Epithelial cell of esophagus (primary cell): ENCODE data around the gene AMFR.

Experiments
- DNase-seq: peaks from one replicate; pipeline ENCODE4 v3.0.0; 2010; ENCODE audit warnings: low read depth
- H3K4me3 ChIP-seq: 2 replicates; pipeline ENCODE4 v1.5.1; 2011; ENCODE audit warnings: mild to moderate bottlenecking, low read length, control low read depth
- TF ChIP-seq, protein P1 (sequence below): IDR thresholded peaks from 2 replicates; pipeline ENCODE4 v1.5.1; 2011; ENCODE audit warnings: low read depth, mild to moderate bottlenecking, low read length, control low read depth, inconsistent platforms; ENCODE audit not compliant: insufficient read depth; ENCODE audit errors: missing control alignments

AMFR gene

GRCh38 chr16:56334761-56335160, 90.6 kb downstream of the AMFR start:
- DNase-seq: peak; percentile 92
- TF ChIP-seq, protein P1, sequence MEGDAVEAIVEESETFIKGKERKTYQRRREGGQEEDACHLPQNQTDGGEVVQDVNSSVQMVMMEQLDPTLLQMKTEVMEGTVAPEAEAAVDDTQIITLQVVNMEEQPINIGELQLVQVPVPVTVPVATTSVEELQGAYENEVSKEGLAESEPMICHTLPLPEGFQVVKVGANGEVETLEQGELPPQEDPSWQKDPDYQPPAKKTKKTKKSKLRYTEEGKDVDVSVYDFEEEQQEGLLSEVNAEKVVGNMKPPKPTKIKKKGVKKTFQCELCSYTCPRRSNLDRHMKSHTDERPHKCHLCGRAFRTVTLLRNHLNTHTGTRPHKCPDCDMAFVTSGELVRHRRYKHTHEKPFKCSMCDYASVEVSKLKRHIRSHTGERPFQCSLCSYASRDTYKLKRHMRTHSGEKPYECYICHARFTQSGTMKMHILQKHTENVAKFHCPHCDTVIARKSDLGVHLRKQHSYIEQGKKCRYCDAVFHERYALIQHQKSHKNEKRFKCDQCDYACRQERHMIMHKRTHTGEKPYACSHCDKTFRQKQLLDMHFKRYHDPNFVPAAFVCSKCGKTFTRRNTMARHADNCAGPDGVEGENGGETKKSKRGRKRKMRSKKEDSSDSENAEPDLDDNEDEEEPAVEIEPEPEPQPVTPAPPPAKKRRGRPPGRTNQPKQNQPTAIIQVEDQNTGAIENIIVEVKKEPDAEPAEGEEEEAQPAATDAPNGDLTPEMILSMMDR: no peak
- no peak overlapping the region for H3K4me3 ChIP-seq

DNA sequence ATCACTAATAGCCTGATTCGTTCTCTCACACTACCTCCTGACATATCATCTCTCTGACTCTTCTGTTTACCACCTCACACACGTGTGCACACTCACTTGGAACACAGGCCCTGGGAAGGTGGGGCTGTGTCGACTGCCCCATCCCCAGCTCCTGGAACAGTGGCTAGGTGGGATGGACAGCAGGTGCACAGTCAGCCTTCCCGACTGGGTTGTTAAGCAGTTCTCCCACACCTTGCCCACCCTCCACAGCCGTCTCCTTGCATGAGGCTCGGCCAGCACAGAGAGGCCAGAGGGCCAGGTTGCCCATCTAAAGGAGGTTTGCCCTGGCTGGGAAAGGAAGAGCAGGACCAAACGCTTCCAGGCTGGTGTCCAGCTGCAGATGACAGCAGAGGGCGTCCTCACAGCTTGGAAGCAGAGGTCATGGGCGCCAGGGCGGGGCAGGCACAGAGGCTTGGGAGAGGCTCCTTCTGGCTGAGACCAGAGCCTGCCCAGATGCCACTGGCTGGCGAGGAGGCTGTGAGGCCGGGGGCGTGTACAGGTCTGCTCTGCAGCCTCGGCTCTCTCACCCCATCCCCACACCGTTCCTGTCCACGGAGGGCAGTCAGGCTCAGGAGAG, 92.8 kb downstream of the AMFR start:
- H3K4me3 ChIP-seq: no peak overlapping the region
- peak; percentile 30 for DNase-seq
- TF ChIP-seq, protein P1: no peak

- TF ChIP-seq, protein P1: no peak
- DNase-seq: no peak
- H3K4me3 ChIP-seq: no peak overlapping the region
These were observed 93.4 kb downstream of the AMFR start for GRCh38 chr16:56331915-56332314.

GRCh38 chr16:56331399-56331798, 93.9 kb downstream of the AMFR start:
- DNase-seq: no peak
- TF ChIP-seq, protein P1: no peak
- H3K4me3 ChIP-seq: no peak overlapping the region

GRCh38 chr16:56330476-56330875, 94.9 kb downstream of the AMFR start:
- no peak overlapping the region for H3K4me3 ChIP-seq
- TF ChIP-seq, protein P1: no peak
- peak; percentile 68 for DNase-seq

- no peak for DNase-seq
- H3K4me3 ChIP-seq: no peak overlapping the region
- TF ChIP-seq, protein P1: no peak
These were observed 95.5 kb downstream of the AMFR start for GRCh38 chr16:56329887-56330286.
